Loucy (cell line): ENCODE data around the gene RPS19.

Experiments
- H2AFZ ChIP-seq: fragments of 200-600 bp; sonication (generic); 2 replicates; pipeline ENCODE4 v1.6.0; 2016; ENCODE audit warnings: antibody characterized with exemption, mild to moderate bottlenecking, low read length, moderate library complexity
- H3F3A ChIP-seq: fragments of 200-600 bp; 2 replicates; pipeline ENCODE4 v1.6.0; 2016; ENCODE audit warnings: antibody characterized with exemption, low read depth, mild to moderate bottlenecking
- H3K27me3 ChIP-seq: fragments of 200-600 bp; sonication (generic); 2 replicates; pipeline ENCODE4 v1.6.1; 2014; ENCODE audit warnings: low read length, mild to moderate bottlenecking; ENCODE audit not compliant: insufficient read depth, poor library complexity, severe bottlenecking
- H3K36me3 ChIP-seq: fragments of 200-600 bp; sonication (generic); 2 replicates; pipeline ENCODE4 v1.6.1; 2016; ENCODE audit warnings: low read length; ENCODE audit not compliant: insufficient read depth
- H3K4me1 ChIP-seq: fragments of 200-600 bp; sonication (generic); 2 replicates; pipeline ENCODE4 v1.5.1; 2014; ENCODE audit warnings: low read length, mild to moderate bottlenecking; ENCODE audit not compliant: insufficient read depth, poor library complexity, severe bottlenecking
- H3K4me2 ChIP-seq: fragments of 200-600 bp; sonication (generic); 2 replicates; pipeline ENCODE4 v1.6.0; 2014; ENCODE audit warnings: antibody characterized with exemption, low read length, low read depth, mild to moderate bottlenecking; ENCODE audit not compliant: poor library complexity, severe bottlenecking
- H3K4me3 ChIP-seq: fragments of 200-600 bp; sonication (generic); 2 replicates; pipeline ENCODE4 v1.5.1; 2014; ENCODE audit warnings: low read length, mild to moderate bottlenecking, mixed read lengths; ENCODE audit not compliant: poor library complexity, severe bottlenecking
- H3K79me2 ChIP-seq: fragments of 200-600 bp; sonication (generic); 2 replicates; pipeline ENCODE4 v1.6.1; 2014; ENCODE audit warnings: low read length; ENCODE audit not compliant: insufficient read depth
- H3K9ac ChIP-seq: fragments of 200-600 bp; sonication (generic); 2 replicates; pipeline ENCODE4 v1.6.0; 2014; ENCODE audit warnings: mild to moderate bottlenecking, low read depth, low read length, moderate library complexity; ENCODE audit not compliant: poor library complexity, severe bottlenecking
- H3K9me2 ChIP-seq: fragments of 200-600 bp; sonication (generic); replicated peaks from 2 replicates; pipeline ENCODE4 v1.6.1; 2016; ENCODE audit warnings: low read depth, low read length, mixed read lengths
- H3K9me3 ChIP-seq: fragments of 200-600 bp; sonication (generic); 2 replicates; pipeline ENCODE4 v1.6.1; 2014; ENCODE audit warnings: mild to moderate bottlenecking, antibody characterized with exemption, low read length, low read depth; ENCODE audit not compliant: insufficient read depth
- H4K20me1 ChIP-seq: fragments of 200-600 bp; sonication (generic); 2 replicates; pipeline ENCODE4 v1.6.0; 2014; ENCODE audit warnings: antibody characterized with exemption, low read length, mild to moderate bottlenecking; ENCODE audit not compliant: insufficient read depth, poor library complexity, severe bottlenecking
- EZH2phosphoT487 ChIP-seq: fragments of 200-600 bp; IDR thresholded peaks from 2 replicates; pipeline ENCODE4 v1.6.1; 2018; ENCODE audit warnings: antibody characterized with exemption, mild to moderate bottlenecking, moderate library complexity, borderline replicate concordance
- TF ChIP-seq, protein P1 (sequence below): fragments of 200-600 bp; sonication (generic); conservative IDR thresholded peaks from 2 replicates; pipeline ENCODE4 v1.5.1; 2014; ENCODE audit warnings: mild to moderate bottlenecking, antibody characterized with exemption, low read length

RPS19 gene

DNA sequence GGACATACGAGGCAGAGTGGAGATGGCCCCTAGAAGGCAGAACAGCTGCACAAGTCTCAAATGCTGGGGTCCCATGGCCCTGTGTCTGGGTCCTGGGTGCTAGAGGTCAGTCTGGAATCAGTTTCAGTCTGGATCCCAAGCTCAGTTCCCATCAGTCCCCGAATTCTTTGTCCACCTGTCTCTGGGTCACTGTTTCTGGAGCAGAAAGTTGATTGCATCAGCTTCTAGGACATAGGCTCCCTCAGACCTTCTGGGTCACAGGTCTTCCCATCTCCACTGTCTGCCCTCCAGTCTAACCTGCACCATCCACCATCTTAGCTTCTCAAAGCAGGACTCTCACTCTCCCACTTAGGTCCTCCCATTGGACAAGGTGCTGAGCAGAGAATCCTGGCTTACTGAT, 20.8 kb upstream of the RPS19 start:
- H3K9me3 ChIP-seq, result no peaks in the 10 kb centered on the region
- H3K79me2 ChIP-seq, result no peaks in the 10 kb centered on the region
- no peaks in the 10 kb centered on the region for H3K9me2 ChIP-seq
- H4K20me1 ChIP-seq, result no peaks in the 10 kb centered on the region
- TF ChIP-seq, protein P1, sequence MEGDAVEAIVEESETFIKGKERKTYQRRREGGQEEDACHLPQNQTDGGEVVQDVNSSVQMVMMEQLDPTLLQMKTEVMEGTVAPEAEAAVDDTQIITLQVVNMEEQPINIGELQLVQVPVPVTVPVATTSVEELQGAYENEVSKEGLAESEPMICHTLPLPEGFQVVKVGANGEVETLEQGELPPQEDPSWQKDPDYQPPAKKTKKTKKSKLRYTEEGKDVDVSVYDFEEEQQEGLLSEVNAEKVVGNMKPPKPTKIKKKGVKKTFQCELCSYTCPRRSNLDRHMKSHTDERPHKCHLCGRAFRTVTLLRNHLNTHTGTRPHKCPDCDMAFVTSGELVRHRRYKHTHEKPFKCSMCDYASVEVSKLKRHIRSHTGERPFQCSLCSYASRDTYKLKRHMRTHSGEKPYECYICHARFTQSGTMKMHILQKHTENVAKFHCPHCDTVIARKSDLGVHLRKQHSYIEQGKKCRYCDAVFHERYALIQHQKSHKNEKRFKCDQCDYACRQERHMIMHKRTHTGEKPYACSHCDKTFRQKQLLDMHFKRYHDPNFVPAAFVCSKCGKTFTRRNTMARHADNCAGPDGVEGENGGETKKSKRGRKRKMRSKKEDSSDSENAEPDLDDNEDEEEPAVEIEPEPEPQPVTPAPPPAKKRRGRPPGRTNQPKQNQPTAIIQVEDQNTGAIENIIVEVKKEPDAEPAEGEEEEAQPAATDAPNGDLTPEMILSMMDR, result no peak
- no peak for TF ChIP-seq EZH2phosphoT487
- no peaks in the 10 kb centered on the region for H3K4me1 ChIP-seq
- H3F3A ChIP-seq, result no peaks in the 10 kb centered on the region
- H3K9ac ChIP-seq, result no peak overlapping the region
- no peaks in the 10 kb centered on the region for H3K36me3 ChIP-seq
- no peak overlapping the region for H3K4me2 ChIP-seq
- no peak overlapping the region for H2AFZ ChIP-seq
- no peaks in the 10 kb centered on the region for H3K27me3 ChIP-seq
- no peak overlapping the region for H3K4me3 ChIP-seq

DNA sequence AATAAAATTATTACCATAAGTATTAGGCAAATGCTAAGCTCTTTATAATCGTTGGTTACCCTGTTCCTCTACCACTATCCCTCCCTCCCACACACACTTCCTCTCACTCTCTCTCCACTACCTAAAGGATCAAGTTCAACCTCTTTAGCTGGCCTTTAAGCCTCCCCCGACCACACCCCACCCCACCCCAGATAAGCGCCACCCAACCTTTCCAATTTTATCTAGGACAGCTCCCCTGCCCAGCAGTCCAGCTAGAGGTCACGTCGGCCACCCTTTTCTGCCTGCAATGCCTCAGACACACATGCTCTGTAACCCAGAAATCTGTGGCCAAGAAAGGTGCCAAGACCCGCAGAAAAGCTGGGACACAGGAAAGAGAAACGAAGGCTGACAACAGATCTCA, 16.7 kb upstream of the RPS19 start:
- no peak for TF ChIP-seq EZH2phosphoT487
- TF ChIP-seq, protein P1, result no peak
- Histone ChIP-seq H3K4me3 (no peak overlapping the region), H3F3A (no peaks in the 10 kb centered on the region), H2AFZ (no peak overlapping the region), H3K36me3 (no peaks in the 10 kb centered on the region), H3K4me2 (no peak overlapping the region), H3K9ac (no peak overlapping the region), H3K9me3 (no peaks in the 10 kb centered on the region), H3K4me1 (no peaks in the 10 kb centered on the region), H4K20me1 (no peaks in the 10 kb centered on the region), H3K27me3 (no peaks in the 10 kb centered on the region), H3K9me2 (no peaks in the 10 kb centered on the region), H3K79me2 (no peaks in the 10 kb centered on the region)

DNA sequence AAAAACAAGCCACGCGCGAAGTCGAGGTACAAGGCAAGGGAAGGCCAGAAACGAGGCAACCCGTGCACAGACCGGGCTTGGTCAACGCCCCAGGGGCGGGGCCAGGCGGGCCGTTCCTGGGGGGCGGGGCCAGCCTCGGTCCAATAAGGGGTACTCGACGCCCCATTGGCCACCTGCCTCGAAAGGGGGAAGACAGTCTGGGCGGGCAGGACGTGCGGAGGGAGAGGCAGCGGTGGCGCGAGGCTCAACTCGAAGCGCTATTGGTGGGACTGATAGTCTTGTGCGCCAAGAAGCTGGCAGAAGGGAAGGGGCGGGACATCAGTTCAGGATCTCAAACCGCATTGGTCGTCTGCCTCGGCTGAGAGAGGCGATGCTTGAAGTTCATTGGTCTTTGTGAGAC, 15.5 kb upstream of the RPS19 start, which contains the start of gene LYPD4:
LYPD4 (minus strand) TSS at position 83 of the 400 bp plus-strand sequence. CDS start 5,398 bp downstream, outside the sequence.
- Histone ChIP-seq H3K4me1 (no peaks in the 10 kb centered on the region), H3F3A (no peaks in the 10 kb centered on the region), H4K20me1 (no peaks in the 10 kb centered on the region), H3K9me2 (no peaks in the 10 kb centered on the region), H3K4me2 (no peak within 1 kb of the TSS), H3K9me3 (no peaks in the 10 kb centered on the region), H2AFZ (no peak within 1 kb of the TSS), H3K9ac (no peak within 1 kb of the TSS), H3K79me2 (no peaks in the 10 kb centered on the region), H3K27me3 (no peaks in the 10 kb centered on the region), H3K36me3 (no peaks in the 10 kb centered on the region), H3K4me3 (no peak within 1 kb of the TSS)
- no peak for TF ChIP-seq EZH2phosphoT487
- TF ChIP-seq, protein P1, result no peak

DNA sequence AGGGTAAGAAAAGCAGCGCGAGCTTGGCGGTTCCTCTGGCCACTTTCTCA, 15.2 kb upstream of the RPS19 start, which contains the start of gene DMRTC2:
DMRTC2 (plus strand) TSS at position 42 of the 50 bp plus-strand sequence. CDS start 2,387 bp downstream, outside the sequence.
- H2AFZ ChIP-seq, result no peak within 1 kb of the TSS
- H3K27me3 ChIP-seq, result no peaks in the 10 kb centered on the region
- H3K9me3 ChIP-seq, result no peaks in the 10 kb centered on the region
- H3K79me2 ChIP-seq, result no peaks in the 10 kb centered on the region
- H3K36me3 ChIP-seq, result no peaks in the 10 kb centered on the region
- no peaks in the 10 kb centered on the region for H3F3A ChIP-seq
- no peak within 1 kb of the TSS for H3K9ac ChIP-seq
- H3K4me3 ChIP-seq, result no peak within 1 kb of the TSS
- no peak for TF ChIP-seq EZH2phosphoT487
- TF ChIP-seq, protein P1, result no peak
- no peaks in the 10 kb centered on the region for H4K20me1 ChIP-seq
- H3K9me2 ChIP-seq, result no peaks in the 10 kb centered on the region
- no peaks in the 10 kb centered on the region for H3K4me1 ChIP-seq
- H3K4me2 ChIP-seq, result no peak within 1 kb of the TSS
